KG1 (cell line): Measurements from ENCODE around the gene TMEM106C.

Source experiments
- DNase-seq: peaks from one replicate; lab custom pipeline; 2025; lab: John Stamatoyannopoulos, UW

Gene TMEM106C

GRCh38 chr12:47979686-47980085 is 16.3 kb downstream of the TMEM106C start:
- DNase-seq = no peak

GRCh38 chr12:47980197-47980596 is 16.8 kb downstream of the TMEM106C start:
- DNase-seq = no peak

- DNase-seq = no peak
Observed at GRCh38 chr12:47980779-47981495, 17.5 kb downstream of the TMEM106C start.

DNA sequence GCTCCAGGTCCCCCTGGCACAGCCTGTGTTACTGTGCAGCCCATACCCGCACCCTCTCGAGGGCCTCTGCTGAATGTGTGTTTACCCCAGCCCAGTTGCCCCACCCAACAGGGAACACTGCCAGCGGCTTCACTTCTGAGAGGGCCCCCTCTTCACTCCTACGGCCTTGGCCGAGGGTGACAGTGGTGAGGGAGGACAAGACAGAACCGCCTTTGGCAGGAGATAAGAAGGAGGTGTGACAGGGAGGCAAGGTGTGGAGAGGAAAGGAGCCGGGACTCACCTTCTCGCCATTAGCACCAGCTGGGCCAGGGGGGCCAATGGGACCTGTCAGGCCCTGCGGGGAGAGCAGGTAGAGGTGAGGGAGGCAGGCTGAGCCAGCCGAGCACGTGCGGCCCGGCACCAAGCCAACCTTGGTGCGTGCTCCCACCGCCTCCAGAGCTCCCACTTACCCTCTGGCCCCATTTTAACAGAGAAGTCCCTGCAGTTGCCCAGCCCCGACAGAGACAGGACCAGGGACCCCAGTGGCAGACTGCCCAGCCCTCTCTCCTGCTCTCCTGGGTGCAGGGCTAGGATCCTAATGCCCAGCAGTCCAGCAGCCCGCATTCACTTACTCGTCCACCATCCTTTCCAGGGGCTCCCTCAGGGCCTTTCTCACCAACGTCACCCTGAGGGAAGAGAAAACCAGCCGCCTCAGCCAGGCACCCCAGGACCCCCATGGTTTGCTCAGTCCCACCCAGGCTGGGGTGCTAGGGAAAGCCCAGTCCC is 18.3 kb downstream of the TMEM106C start:
- no peak for DNase-seq

DNA sequence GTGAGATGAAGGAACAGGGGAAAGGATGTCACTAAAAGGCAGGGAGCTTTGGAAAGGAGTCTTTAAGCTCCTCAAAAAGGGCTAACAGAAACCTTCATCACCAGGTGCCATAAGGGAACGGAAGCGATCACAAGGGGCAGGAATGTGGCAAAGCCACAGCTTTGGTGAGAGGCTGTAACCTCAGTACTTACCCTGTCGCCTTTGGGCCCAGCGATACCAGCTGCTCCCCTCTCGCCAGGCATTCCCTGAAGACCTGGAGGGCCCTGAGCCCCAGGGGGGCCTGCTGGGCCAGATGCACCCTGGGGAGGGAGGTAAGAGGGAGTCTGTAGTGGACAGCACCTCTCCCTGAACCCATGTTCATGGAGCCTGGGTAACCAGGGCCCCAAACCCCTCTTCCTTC is 18.9 kb downstream of the TMEM106C start:
- no peak for DNase-seq

- no peak for DNase-seq
Observed at GRCh38 chr12:47982770-47983169, 19.4 kb downstream of the TMEM106C start.

DNA sequence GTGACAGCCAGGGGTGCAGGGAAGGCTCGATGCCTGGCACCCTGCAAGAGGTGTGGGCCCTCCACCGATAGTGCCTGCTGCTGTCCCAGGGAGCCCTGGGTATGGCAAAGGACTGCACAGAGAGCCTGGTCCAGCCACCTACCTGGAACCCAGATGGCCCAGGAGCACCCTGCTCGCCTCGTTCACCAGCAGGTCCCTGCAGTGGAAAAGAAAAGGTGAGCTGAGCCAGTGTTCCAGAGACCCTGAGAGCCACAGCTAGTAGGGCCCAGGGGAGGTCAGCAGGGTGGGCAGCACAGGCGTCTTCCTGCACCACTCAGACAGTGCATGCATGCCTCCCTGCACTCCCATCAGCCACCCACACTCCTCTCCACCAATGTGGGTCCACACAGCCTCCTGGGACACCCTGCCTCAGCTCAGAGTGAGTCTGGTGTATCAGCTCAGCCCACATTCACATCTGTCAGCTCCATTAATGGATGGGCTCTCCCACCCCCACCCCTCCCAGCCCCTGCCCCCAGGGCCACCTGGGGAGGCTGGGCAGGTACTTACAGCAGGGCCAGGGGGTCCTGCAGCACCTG is 20.2 kb downstream of the TMEM106C start:
- no peak for DNase-seq

- DNase-seq = no peak
Observed at GRCh38 chr12:47984331-47984801, 21.0 kb downstream of the TMEM106C start.

GRCh38 chr12:47985596-47986290 is 22.3 kb downstream of the TMEM106C start:
- no peak for DNase-seq

GRCh38 chr12:47986291-47986660 is 22.9 kb downstream of the TMEM106C start:
- no peak for DNase-seq

GRCh38 chr12:47986832-47987231 is 23.4 kb downstream of the TMEM106C start:
- DNase-seq = no peak

DNA sequence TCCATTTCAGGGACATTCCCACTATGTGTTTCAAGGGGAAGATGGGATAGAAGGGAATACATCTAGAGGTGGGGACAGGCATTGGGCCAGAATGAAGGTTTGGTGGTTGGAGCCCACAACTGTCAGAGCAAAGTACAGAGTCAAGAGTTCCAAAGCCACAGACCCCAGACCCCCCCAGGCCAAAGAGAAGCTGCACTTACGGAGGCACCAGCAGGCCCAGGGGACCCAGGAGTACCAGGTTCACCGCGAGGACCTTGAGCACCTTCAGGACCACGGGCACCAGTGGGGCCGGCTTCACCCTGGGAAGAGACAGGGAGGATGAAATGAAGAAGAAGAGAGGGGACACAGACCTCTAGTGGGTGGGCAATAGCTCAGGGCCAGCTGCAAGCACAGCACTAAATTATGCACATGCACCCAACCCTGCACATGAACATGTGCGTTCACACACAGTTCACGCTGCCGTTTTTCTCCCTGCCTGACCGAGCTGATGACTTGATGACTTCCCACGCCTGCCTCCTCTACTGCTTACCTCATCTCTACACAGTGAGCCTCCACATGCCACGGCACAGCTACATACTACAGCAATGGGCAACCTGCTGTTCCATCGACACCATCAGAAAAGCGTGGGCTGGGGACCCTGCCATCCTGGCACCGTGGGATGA is 24.1 kb downstream of the TMEM106C start:
- DNase-seq = no peak

DNA sequence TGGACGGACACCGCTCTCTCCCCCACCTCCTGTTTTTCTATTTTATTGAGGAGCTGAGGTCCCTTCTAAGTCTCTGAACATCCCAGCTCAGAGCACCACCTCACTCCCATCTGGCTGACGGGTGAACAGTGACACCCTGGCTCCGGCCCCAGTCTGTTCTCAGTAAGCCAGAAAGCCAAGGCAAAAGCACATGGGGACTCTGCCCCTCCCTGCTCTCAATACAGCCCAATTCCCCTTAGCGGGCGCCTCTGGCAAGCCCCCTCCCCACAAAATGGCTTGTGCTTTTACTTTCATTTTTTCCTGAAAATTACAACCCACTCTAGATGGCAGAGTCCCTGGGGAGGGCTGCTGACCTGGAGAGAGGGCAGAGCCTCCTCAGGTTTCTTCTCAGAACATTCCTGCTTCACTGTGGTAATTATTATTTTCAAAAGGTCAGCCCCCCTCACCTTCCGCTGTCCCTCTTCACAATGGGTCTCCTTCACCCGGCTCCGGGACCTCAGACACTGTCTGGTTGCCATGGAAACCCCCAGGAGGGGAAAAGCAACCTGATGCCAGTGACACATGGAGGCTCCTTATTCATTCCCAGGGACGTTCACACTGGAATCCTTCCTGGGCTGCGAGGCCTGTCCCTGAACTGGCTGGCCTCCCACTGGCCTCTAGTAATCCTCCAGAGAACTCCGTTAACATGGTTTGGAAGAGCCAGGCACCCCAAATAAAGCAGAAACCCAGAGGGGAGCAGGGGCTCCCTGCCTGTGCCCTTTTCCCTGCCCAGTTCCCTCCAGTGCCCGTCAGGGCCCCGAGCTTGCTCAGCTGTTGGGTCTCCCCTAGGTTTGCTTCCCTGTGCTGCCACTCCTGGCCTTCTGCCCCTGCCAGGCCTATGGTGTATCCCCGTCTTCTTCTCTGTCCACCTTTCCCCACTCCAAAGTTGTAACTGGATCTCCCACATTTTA is 25.0 kb downstream of the TMEM106C start:
- no peak for DNase-seq

DNA sequence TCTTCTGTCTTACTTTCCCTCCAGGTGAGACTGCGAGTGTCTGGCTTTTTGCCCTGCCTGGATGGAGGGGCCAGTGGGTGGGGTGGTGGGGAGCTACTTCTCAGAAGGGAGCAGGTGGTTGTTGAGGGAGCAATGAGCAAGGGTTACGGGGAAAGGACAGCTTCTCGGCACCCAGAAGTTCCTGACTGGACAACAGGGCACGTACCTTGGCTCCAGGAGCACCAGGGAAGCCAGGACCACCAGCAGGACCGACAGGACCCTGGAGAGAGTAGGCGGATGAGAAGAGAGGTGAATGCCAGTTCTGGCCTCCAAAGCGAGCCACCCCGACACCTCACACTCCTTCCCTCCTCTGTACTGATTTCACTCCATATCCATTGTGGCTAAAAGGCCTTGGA is 25.6 kb downstream of the TMEM106C start:
- DNase-seq = no peak

DNA sequence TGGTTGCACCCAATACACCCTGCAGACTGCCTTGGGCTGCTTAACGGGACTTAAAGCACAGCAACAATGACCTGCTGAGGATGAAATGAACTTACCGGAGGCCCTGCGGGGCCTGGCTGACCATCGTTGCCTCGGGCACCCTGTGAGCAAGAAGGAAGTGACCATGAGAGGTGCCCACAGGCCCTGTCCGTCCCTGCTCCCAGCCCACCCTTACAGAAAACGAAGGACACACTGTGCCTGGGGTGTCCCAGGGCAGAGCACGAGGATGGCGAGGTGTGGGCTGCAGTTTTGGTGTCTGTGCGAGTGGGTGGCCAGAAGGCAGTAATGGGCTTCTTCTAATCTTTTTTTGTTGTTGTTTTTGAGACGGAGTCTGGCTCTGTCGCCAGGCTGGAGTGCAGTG is 26.3 kb downstream of the TMEM106C start:
- DNase-seq = no peak

- DNase-seq = peak; percentile 47
Observed at GRCh38 chr12:47990351-47991105, 27.1 kb downstream of the TMEM106C start.

- no peak for DNase-seq
Observed at GRCh38 chr12:47991106-47992061, 28.0 kb downstream of the TMEM106C start.

GRCh38 chr12:47992776-47993175 is 29.4 kb downstream of the TMEM106C start:
- DNase-seq = no peak

DNA sequence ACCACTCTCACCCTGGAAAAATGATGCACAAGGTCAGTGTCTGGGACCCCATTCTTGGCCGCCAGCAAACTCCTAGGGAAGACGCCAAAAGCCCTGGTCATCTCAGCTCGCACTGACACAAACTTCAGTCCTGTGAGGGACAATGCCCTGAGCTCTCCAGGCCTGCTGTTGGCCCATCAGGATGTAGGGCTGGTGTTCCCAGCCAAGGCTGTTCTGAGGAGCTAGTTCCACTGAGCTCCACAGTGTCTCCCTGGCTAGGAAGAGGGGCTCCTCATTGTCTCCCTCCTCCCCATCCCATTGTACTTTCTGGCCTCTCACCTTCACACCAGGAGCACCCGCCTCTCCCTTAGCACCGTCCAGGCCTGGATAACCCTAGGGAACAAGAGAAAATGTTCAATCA is 30.1 kb downstream of the TMEM106C start:
- DNase-seq = no peak
